ENCODE results near the gene SLC7A11.

DNA sequence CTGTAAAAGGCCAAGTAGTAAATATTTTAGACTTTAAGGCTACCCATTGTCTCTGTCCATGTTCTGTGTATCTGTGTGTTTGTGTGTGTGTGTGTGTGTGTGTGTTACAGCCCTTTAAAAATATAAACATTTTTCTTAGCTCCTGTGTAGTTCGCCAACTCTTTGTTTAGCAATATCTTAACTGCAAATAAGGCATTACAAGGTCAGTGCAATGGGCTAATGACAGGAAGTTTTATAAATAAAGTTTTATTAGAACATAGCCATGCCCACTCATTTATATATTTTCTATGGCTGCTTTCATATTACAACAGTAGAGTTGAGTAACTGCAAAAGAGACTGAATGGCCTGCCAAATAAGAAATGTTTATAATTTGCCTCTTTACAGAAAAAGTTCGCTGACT lies 5.9 kb upstream of the SLC7A11 start:
- TF ChIP-seq, protein P1, sequence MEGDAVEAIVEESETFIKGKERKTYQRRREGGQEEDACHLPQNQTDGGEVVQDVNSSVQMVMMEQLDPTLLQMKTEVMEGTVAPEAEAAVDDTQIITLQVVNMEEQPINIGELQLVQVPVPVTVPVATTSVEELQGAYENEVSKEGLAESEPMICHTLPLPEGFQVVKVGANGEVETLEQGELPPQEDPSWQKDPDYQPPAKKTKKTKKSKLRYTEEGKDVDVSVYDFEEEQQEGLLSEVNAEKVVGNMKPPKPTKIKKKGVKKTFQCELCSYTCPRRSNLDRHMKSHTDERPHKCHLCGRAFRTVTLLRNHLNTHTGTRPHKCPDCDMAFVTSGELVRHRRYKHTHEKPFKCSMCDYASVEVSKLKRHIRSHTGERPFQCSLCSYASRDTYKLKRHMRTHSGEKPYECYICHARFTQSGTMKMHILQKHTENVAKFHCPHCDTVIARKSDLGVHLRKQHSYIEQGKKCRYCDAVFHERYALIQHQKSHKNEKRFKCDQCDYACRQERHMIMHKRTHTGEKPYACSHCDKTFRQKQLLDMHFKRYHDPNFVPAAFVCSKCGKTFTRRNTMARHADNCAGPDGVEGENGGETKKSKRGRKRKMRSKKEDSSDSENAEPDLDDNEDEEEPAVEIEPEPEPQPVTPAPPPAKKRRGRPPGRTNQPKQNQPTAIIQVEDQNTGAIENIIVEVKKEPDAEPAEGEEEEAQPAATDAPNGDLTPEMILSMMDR (IDR thresholded peaks at IDR 0.05), result no peak
- no peak for TF ChIP-seq POLR2A (IDR thresholded peaks at IDR 0.05)

Data from thyroid gland (tissue), 4 donors.